Coronary artery (tissue), 2 donors: ENCODE measurements around the gene GSTO2.

Source experiments
- DNase-seq: peaks from one replicate; pipeline ENCODE4 v3.0.0-alpha.2; 2017; ENCODE audit warnings: low spot score
- H3K27ac ChIP-seq, 2 donors: fragments of 200-600 bp; sonication (generic); one replicate each; pipeline ENCODE4 v1.5.1; 2016 to 2019
- H3K4me3 ChIP-seq: fragments of 200-600 bp; sonication (generic); 2 replicates; pipeline ENCODE4 v1.5.1; 2016; ENCODE audit warnings: mild to moderate bottlenecking, moderate library complexity
- CTCF ChIP-seq: fragments of 200-600 bp; sonication (generic); IDR thresholded peaks from one replicate; pipeline ENCODE4 v1.5.1; 2019; ENCODE audit warnings: antibody characterized with exemption

GSTO2 gene

DNA sequence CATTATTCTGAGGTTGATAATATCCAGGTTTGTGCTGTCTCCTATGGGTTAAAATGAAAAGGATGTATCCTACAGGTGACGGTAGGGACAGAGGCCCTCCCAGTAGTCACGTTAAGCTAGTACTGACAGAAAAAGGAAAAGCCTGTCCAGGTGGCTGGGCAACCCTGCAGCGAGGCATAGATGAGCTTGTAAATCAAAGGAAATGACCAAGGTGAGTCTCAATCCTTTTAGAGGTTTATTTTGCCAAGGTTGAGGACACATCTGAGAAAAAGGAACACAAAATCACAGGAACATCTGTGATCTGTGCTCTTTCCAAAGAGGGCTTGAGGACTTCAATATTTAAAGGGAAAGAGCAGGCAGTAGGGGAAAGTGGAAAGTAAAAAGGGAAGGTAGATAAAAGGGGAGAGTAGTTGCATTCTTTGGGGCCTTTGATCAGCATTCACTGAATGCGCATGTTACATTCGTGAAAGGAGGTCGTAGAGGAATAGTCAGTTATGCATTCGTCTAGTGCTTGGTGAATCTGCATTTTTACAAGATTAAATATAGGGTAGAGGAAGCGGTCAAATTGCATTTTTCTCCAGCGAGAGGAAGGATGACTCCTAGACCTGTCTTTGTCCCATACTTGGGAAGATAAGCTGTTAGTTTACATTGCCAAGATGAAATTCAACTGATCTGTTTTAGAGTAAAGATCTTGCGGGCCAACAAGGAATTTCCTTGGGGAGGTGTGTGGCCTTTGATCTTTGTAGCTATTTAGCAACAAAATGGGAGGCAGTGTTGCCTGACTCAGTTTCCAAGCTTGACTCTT is 15.2 kb upstream of the GSTO2 start:
- no peak for DNase-seq
- no peak for TF ChIP-seq CTCF

GRCh38 chr10:104254493-104255310 is 14.3 kb upstream of the GSTO2 start, which contains the start of gene GSTO1:
TSS of gene GSTO1 (plus strand) at chr10:104254892. CDS start at chr10:104254929, 37 bp downstream.
- peak; percentile 88 for DNase-seq
- Histone ChIP-seq H3K4me3 (peak within 1 kb of the TSS; percentile 97), H3K27ac (peak within 1 kb of the TSS; percentile 95 to 100)
- TF ChIP-seq CTCF = no peak

More for the DNA sequence above, 15.2 kb upstream of the GSTO2 start:
- Histone ChIP-seq H3K27ac (peak overlapping the region; percentile 95 to 100), H3K4me3 (peak overlapping the region; percentile 97)

DNA sequence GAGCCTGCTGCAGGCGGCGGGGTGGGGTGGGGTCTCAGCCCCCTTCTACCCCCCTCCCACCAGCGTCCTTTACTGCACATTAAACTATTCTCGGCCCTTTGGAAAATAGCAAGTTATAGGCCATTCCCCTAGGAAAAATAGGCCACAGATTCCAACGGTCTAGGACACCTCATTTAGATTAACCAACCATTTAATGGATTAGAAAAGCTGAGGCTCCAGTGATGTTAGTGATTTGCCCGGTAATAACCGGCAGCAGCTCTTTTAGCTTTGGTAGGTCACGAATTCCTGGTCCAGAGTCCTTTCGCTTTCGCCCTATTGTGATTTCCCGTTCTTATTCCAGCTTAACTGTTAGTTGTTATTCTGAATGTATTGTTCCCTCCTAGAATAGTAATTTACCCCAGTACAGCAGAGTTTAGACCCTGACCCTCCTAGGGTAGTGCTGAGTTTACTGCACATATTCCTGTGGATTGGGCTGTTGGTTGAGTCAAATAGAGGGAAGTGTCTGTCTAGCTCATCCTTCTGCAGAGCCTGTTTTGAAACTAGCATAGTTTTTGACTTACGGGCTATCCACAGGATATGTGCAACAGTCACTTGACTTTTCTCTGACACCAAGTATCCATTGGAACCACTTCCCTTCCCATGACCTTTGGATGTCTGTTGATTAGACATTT is 13.5 kb upstream of the GSTO2 start:
- Histone ChIP-seq H3K27ac (peak overlapping the region; percentile 95 to 100), H3K4me3 (peak overlapping the region; percentile 97)
- no peak for DNase-seq
- no peak for TF ChIP-seq CTCF

GRCh38 chr10:104256335-104256961 is 12.5 kb upstream of the GSTO2 start:
- DNase-seq = no peak
- TF ChIP-seq CTCF = no peak
- peak overlapping the region; percentile 95 to 100 for H3K27ac ChIP-seq
- peak overlapping the region; percentile 97 for H3K4me3 ChIP-seq

DNA sequence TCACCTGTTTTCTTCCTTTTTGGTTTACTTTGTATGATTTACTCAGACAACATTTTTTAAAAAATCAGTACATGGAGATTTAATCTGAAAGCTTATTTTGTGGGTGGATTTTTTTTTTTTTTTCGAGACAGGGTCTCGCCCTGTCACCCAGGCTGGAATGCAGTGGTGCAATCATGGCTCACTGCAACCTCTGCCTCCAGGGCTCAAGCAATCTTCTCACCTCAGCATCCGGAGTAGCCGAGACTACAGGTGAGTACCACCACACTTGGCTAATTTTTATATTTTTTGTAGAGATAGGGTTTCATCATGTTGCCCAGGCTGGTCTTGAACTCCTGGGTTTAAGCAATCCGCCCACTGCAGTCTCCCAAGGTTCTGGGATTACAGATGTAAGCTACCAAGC is 11.7 kb upstream of the GSTO2 start:
- Histone ChIP-seq H3K4me3 (no peak overlapping the region), H3K27ac (no peak overlapping the region)
- no peak for TF ChIP-seq CTCF
- DNase-seq = no peak

DNA sequence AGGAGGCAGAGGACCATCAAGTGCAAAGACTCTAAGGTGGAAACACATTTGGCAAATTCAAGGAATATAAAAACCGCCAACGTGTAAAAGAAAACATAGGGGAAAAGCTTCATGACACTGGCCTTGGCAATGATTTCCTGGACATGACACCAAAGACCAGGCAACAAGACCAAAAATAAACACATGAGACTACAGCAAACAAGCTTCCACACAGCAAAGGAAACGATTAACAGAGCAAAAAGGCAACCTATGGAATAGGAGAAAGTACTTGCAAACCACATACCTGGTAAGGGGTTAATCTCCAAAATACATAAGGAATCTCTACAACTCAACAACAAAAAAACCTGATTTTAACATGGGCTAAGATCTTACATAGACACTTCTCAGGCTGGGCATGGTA is 10.8 kb upstream of the GSTO2 start:
- DNase-seq = no peak
- TF ChIP-seq CTCF = no peak
- Histone ChIP-seq H3K4me3 (no peak overlapping the region), H3K27ac (no peak overlapping the region)
